IPS-NIHi7 (cell line): ENCODE measurements around the gene LRBA.
"Not testable (repeated sequence)": the region's sequence is repeated elsewhere in the genome, so short reads cannot be mapped to it uniquely, and the experiment has no call there.

ENCODE experiments used
- DNase-seq: peaks from one replicate; pipeline ENCODE4 v3.0.0; 2012; ENCODE audit warnings: mixed read lengths; ENCODE audit errors: extremely low spot score

The LRBA gene

DNA sequence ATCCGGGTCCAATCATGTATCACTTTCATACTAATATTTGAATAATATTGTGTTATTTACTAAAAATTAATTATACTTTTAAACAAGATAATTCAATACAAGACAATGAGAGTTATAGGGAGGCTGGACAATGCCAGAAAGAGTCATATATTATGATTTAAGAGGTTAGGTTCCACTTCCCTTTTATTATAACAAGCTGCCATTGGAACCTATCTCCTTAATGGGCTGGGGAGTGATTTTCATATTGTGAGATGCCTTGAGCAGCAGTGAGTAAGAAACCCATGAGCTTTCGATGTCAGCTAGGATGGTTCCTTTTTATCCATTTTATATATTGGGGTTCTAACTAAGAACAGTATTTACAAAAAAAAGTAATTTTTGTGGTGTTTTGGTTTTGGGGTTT, 341.3 kb downstream of the LRBA start:
- DNase-seq = no peak

DNA sequence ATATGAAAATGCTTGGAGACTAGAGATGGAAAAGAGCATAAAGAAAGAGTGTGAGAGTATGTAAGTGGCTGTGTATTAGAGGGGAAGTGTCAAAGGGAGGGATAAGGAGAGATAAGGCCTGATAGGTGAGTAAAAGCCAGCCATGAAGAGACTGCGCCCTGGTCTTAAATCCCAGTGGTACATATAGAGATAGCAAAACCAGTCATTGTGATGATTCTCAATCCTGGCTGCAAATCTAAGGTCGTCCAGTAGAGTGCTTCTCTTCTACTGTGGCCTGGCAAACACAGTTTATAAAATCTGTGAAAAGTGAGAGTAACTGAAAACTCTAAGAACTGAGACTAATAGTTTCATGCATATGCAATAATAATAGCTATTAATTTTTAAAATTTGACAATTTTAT, 346.3 kb downstream of the LRBA start:
- peak; percentile 12 for DNase-seq

- DNase-seq = no peak
Observed at GRCh38 chr4:150664935-150665334, 350.1 kb downstream of the LRBA start.

DNA sequence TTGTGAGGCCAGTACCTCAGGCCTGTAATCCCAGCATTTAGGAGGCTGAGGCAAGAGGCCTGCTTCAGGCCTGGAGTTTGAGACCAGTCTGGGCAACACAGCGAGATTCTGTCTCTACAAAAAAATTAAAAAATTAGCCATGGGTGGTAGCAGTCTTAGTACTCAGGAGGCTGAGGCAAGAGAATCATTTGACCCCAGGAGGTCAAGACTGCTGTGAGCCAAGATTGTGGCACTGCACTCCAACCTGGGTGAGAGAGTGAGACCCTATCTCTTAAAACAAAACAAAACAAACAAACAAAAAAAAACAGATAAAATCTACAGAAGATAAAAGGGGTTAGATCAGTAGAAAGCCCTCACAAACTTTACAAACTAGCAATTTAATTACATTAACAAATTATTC, 352.4 kb downstream of the LRBA start:
- DNase-seq = no peak

- not testable (repeated sequence) for DNase-seq
Observed at GRCh38 chr4:150661551-150661950, 353.5 kb downstream of the LRBA start.

- DNase-seq = not testable (repeated sequence)
Observed at GRCh38 chr4:150658258-150658657, 356.8 kb downstream of the LRBA start.

- no peak for DNase-seq
Observed at GRCh38 chr4:150656891-150657290, 358.2 kb downstream of the LRBA start.

DNA sequence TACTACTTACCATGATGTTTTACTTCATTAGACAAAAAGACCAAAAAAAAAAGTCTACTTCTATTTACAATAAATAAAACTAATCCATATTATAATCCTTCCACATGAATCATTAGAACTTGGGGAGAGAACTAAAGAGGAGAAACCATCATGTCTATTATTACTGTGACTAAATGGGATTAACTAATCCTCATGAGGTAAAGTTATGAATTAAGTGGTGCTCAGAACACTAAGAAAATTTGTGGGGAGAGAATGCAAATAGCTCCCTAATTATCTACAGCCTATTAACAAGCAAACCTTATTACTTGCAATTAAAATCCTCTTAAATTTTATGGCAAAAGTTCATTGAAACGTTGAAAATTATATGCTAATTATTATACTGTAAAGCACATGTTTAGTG, 364.3 kb downstream of the LRBA start:
- no peak for DNase-seq

DNA sequence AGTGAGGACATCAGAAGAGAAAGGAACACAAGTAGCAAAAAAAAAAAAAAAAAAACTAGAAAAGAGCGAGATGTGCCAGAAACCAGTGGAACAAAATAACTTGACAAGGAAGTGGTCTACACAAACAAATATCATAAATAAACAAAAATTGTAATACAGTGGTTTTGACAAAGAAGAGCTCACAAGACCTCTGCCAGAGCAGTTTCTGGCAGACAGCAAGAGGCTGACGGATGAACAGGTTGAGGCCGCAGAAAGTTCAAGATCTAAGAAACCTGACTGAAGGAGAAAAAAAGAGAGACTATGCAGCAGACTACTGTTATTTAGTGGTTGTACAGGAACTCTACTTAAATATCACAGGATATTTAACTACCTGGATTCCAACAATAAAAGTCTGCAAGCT, 367.0 kb downstream of the LRBA start:
- DNase-seq = no peak

DNA sequence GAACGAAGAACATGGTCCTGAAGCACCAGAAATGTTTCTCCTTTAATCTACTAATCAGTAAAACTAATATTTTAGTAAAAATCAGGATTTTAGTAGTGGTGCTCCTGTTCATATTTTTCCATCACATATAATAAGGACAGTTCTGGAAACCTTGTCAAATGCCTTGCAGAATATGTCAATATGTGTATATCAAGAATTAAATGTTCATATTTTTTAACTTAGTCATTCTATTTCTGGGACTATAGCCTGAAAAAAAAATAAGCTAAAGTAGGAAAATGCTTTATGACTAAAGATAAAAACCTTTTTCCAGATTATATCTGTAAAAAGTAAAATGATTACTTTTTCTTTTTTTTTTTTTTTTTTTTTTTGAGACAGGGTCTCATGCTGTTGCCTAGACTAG, 368.1 kb downstream of the LRBA start:
- DNase-seq = no peak

- no peak for DNase-seq
Observed at GRCh38 chr4:150641612-150642011, 373.5 kb downstream of the LRBA start.

- no peak for DNase-seq
Observed at GRCh38 chr4:150632639-150633038, 382.4 kb downstream of the LRBA start.

DNA sequence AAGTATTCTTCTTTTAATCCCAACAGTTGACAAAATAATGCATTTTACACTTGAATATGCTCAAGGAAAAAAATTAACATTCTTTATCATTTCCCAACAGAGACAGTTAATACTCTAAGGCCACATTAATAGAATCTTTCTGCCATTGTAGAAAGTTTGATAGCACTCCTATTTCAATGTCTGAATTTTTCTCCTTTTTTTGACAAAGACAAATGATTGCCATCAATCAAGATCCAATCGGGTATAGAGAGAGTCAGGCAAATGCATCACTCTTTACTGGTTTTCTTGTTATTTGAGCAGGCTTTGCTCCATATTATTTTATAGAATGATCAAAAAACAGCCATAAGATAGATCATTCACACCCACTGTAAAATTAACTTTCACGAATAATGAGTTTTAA, 387.0 kb downstream of the LRBA start:
- DNase-seq = no peak

- no peak for DNase-seq
Observed at GRCh38 chr4:150625033-150625432, 390.1 kb downstream of the LRBA start.

DNA sequence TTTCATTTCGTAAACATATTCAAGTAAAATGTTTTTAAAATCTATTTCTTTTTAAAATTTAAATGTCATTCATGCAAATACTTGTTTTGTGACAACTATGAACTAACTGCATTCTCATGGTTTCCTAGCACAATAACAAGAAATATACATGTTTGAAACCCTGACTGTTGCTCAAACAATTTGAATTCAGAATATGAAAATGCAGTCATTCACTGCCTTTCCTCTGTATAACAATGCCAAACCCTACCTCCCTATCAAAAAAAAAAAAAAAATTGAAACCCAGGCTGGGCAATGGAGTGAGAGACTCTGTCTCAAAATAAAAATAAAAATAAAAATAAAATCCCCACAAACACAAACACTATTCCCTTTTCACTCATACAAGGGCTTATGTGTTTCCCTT, 391.0 kb downstream of the LRBA start:
- no peak for DNase-seq

GRCh38 chr4:150619042-150619441, 396.0 kb downstream of the LRBA start:
- DNase-seq = no peak

- no peak for DNase-seq
Observed at GRCh38 chr4:150609131-150609530, 406.0 kb downstream of the LRBA start.

DNA sequence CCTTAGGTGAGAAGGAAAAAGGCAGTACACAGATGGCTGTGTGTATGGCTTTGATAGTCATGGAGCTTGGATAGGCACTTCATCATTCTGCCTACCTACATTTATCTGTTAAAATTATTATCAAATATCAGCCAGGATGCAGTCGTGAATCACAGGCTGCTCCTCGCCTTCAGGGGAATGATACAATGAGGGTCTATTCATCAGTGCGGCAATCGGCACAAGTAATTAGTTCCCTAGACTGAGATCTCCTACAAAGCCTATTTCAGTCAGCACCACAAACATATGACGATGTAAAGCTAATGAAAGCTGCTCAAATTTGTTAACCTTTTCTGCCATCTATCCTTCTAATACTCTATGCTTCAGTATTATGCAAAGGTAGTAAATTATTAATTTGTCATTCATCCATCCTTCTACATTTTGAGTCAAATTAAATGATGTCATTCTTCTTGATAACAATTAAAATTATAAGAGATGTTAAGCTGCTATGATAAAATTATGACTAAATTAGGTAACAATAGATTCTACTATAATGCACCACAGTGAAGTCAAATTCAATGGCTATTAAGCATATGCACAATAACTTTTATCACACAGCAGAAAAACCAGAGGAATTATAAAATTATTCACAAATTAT, 414.2 kb downstream of the LRBA start:
- no peak for DNase-seq

DNA sequence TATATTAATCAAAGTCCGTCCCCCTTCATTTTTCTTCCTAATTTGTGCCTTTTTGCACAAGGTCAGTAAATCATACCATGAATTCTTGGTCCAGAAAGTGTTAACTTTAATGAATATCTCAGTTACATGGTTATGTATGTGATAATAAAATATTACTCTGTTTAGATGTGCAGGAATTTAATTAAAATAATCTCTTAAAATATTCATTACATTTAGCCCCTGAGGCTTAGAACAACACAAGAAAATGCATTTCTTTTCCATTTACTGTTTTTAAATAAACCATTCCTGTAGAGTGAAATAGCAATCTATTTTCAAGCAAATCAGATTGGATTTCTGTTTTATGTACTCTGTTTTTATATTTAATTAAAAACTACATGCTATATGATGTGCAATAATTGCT, 415.5 kb downstream of the LRBA start:
- no peak for DNase-seq

- no peak for DNase-seq
Observed at GRCh38 chr4:150598909-150599308, 416.2 kb downstream of the LRBA start.

- no peak for DNase-seq
Observed at GRCh38 chr4:150593996-150594395, 421.1 kb downstream of the LRBA start.

DNA sequence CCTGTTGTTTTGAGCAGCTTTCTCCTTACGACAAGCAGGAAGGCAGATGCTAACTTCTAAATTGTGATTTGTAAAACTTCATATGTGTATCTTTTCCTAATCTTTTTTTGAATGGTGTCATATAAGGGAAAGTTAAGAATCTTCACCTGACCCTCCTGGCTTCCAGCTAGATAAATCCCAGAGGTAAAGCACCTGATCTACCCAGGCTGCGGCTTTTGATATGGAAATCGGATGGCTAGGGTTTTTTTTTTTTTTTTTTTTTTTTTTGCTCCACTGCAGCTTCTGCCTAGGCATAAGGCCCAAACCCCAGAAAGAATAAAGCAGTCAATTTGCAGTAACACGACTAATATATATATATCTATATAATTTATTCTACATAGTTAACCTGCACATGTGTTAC, 423.2 kb downstream of the LRBA start:
- no peak for DNase-seq

- DNase-seq = peak; percentile 52
Observed at GRCh38 chr4:150591406-150591805, 423.7 kb downstream of the LRBA start.

- DNase-seq = no peak
Observed at GRCh38 chr4:150590631-150591030, 424.5 kb downstream of the LRBA start.
